ENCODE measurements around the gene CSNK2A1. TPM values are rescaled to one million over a fixed set of nuclear protein-coding genes. Genes with fewer than 3 reads are reported as not detected.

Gene CSNK2A1
- total RNA-seq, 1 experiment from 2014 or later = 205 TPM

- Histone ChIP-seq H3K4me1 (peaks cover 20% of the 10 kb centered on the region), H3K27me3 (replicated peaks; ENCODE audit: control insufficient read depth, insufficient read depth, low read length) (no peaks in the 10 kb centered on the region), H3K4me3 (ENCODE audit: low read depth, low read length) (no peak overlapping the region), H3K9me3 (no peaks in the 10 kb centered on the region), H3K36me3 (ENCODE audit: control insufficient read depth, insufficient read depth, low read length) (peaks cover 5% of the 10 kb centered on the region)
- intact Hi-C loops (cut with micrococcal nuclease; ENCODE audit: unreplicated experiment) = no loop called here
- H3K27me3 Mint-ChIP-seq (ENCODE audit: insufficient read depth, unreplicated experiment) = no peaks in the 10 kb centered on the region
- ChIA-PET CTCF (interaction anchor here (0.6 kb wide), 1 partner anchor 220 kb away, joined by 3 read pairs; no protein-coding TSS in a partner anchor), POLR2A (no interaction called here)
- TF ChIP-seq CTCF (IDR thresholded peaks at IDR 0.05; ENCODE audit: insufficient read depth in 1 of 2, low read depth in 1 of 2, low read length in 1 of 2, severe bottlenecking in 1 of 2, unreplicated experiment in 1 of 2) = no peak
- no peak for DNase-seq
- peaks cover 65% of the 10 kb centered on the region for H3K36me3 Mint-ChIP-seq (ENCODE audit: insufficient read depth, unreplicated experiment)
- no peak overlapping the region for H3K27ac Mint-ChIP-seq (ENCODE audit: unreplicated experiment)
- BruUV-seq (replicated peaks) = no TSS peak
- H3K9me3 Mint-ChIP-seq (ENCODE audit: unreplicated experiment) = no peaks in the 10 kb centered on the region
- H3K4me3 Mint-ChIP-seq (ENCODE audit: unreplicated experiment) = no peak overlapping the region
- peaks cover 8% of the 10 kb centered on the region for H3K4me1 Mint-ChIP-seq (ENCODE audit: low read depth, unreplicated experiment)
Measured at GRCh38 chr20:507006-507758, 36.4 kb downstream of the CSNK2A1 start.

DNA sequence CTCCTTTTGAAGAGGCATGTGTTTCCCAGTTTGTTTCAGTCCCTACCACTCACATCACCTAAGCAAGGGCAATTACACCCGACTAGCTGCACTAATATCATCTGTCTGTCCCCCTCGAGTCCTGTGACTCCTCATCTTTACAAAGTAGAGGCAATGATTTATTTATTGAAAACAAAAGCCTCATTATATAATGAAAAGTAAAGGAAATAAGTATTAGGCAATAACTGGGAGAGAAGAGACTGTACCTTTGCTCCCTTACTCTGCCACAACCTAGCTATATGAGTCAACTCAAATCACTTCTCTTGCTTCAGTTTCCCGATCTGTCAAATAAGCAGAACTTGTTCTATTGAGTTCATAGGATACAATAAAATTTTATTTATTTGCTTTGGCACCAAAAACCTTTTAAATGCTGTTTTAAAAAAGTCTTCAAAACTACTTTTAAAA, 38.9 kb downstream of the CSNK2A1 start:
- DNase-seq = no peak
- Histone ChIP-seq H3K27me3 (replicated peaks; ENCODE audit: control insufficient read depth, insufficient read depth, low read length) (no peaks in the 10 kb centered on the region), H3K4me3 (ENCODE audit: low read depth, low read length) (no peak overlapping the region), H3K9me3 (no peaks in the 10 kb centered on the region), H3K36me3 (ENCODE audit: control insufficient read depth, insufficient read depth, low read length) (peaks cover 5% of the 10 kb centered on the region), H3K4me1 (peaks cover 2% of the 10 kb centered on the region; the same call in 1 of the 2 replicates)
- Mint-ChIP-seq H3K9me3 (ENCODE audit: unreplicated experiment) (no peaks in the 10 kb centered on the region), H3K4me1 (ENCODE audit: low read depth, unreplicated experiment) (no peaks in the 10 kb centered on the region), H3K4me3 (ENCODE audit: unreplicated experiment) (no peak overlapping the region), H3K36me3 (ENCODE audit: insufficient read depth, unreplicated experiment) (peaks cover 82% of the 10 kb centered on the region), H3K27ac (ENCODE audit: unreplicated experiment) (no peak overlapping the region), H3K27me3 (ENCODE audit: insufficient read depth, unreplicated experiment) (no peaks in the 10 kb centered on the region)
- intact Hi-C loops (cut with micrococcal nuclease; ENCODE audit: unreplicated experiment) = no loop called here
- ChIA-PET CTCF (no interaction called here), POLR2A (interaction anchor here (0.5 kb wide), 1 partner anchor 196 kb away, joined by 4 read pairs; no protein-coding TSS in a partner anchor)
- no TSS peak for BruUV-seq (replicated peaks)
- no peak for TF ChIP-seq CTCF (IDR thresholded peaks at IDR 0.05; ENCODE audit: insufficient read depth in 1 of 2, low read depth in 1 of 2, low read length in 1 of 2, severe bottlenecking in 1 of 2, unreplicated experiment in 1 of 2)

GRCh38 chr20:503048-503737, 40.4 kb downstream of the CSNK2A1 start:
- H3K27me3 ChIP-seq (replicated peaks; ENCODE audit: control insufficient read depth, insufficient read depth, low read length) = no peaks in the 10 kb centered on the region
- peaks cover 5% of the 10 kb centered on the region for H3K36me3 ChIP-seq (ENCODE audit: control insufficient read depth, insufficient read depth, low read length)
- Mint-ChIP-seq H3K27ac (ENCODE audit: unreplicated experiment) (no peak overlapping the region), H3K4me1 (ENCODE audit: low read depth, unreplicated experiment) (no peaks in the 10 kb centered on the region), H3K36me3 (ENCODE audit: insufficient read depth, unreplicated experiment) (peaks cover 84% of the 10 kb centered on the region), H3K9me3 (ENCODE audit: unreplicated experiment) (no peaks in the 10 kb centered on the region), H3K27me3 (ENCODE audit: insufficient read depth, unreplicated experiment) (no peaks in the 10 kb centered on the region), H3K4me3 (ENCODE audit: unreplicated experiment) (no peak overlapping the region)
- H3K4me1 ChIP-seq = no peaks in the 10 kb centered on the region
- no peaks in the 10 kb centered on the region for H3K9me3 ChIP-seq
- BruUV-seq (replicated peaks) = no TSS peak
- no peak for DNase-seq
- POLR2A ChIA-PET = no interaction called here
- intact Hi-C loops (cut with micrococcal nuclease; ENCODE audit: unreplicated experiment) = no loop called here
- TF ChIP-seq CTCF (IDR thresholded peaks at IDR 0.05; ENCODE audit: insufficient read depth in 1 of 2, low read depth in 1 of 2, low read length in 1 of 2, severe bottlenecking in 1 of 2, unreplicated experiment in 1 of 2) = no peak
- CTCF ChIA-PET = no interaction called here
- no peak overlapping the region for H3K4me3 ChIP-seq (ENCODE audit: low read depth, low read length)
